H9 (cell line): ENCODE results near the gene CASK. TPM values are rescaled to one million over a fixed set of nuclear protein-coding genes. Genes with fewer than 3 reads are reported as not detected.

Experiments used
- DNase-seq: peaks from one replicate; pipeline ENCODE4 v3.0.0-alpha.2; 2017
- H2AFZ ChIP-seq: one replicate; pipeline ENCODE4 v1.6.1; 2013; ENCODE audit warnings: mild to moderate bottlenecking, low read length, control low read depth, moderate library complexity
- H2AK5ac ChIP-seq: 2 replicates; pipeline ENCODE4 v1.6.1; 2013; ENCODE audit warnings: low read length, control low read depth, mixed read lengths; ENCODE audit not compliant: insufficient read length
- H2BK120ac ChIP-seq: one replicate; pipeline ENCODE4 v1.6.1; 2013; ENCODE audit warnings: low read depth, mild to moderate bottlenecking, low read length, control low read depth, inconsistent platforms; ENCODE audit not compliant: poor library complexity, severe bottlenecking
- H2BK12ac ChIP-seq: 2 replicates; pipeline ENCODE4 v1.6.1; 2013; ENCODE audit warnings: low read length, control low read depth, mixed read lengths, low read depth; ENCODE audit not compliant: insufficient read length
- H2BK15ac ChIP-seq: 2 replicates; pipeline ENCODE4 v1.6.1; 2013; ENCODE audit warnings: low read depth, low read length, control low read depth
- H2BK20ac ChIP-seq: one replicate; pipeline ENCODE4 v1.6.1; 2013; ENCODE audit warnings: low read depth, mild to moderate bottlenecking, low read length, control low read depth, inconsistent platforms; ENCODE audit not compliant: poor library complexity, severe bottlenecking
- H2BK5ac ChIP-seq: 2 replicates; pipeline ENCODE4 v1.6.1; 2013; ENCODE audit warnings: low read length, control low read depth, mixed read lengths; ENCODE audit not compliant: insufficient read length
- H3K14ac ChIP-seq: 2 replicates; pipeline ENCODE4 v1.6.1; 2013; ENCODE audit warnings: low read length, control low read depth; ENCODE audit not compliant: insufficient read depth
- H3K18ac ChIP-seq: 2 replicates; pipeline ENCODE4 v1.6.1; 2013; ENCODE audit warnings: low read depth, mild to moderate bottlenecking, mixed read lengths, low read length, control low read depth; ENCODE audit not compliant: insufficient read length
- H3K23ac ChIP-seq: 2 replicates; pipeline ENCODE4 v1.6.1; 2013; ENCODE audit warnings: low read length, control low read depth, mixed read lengths, low read depth; ENCODE audit not compliant: insufficient read length
- H3K23me2 ChIP-seq: 2 replicates; pipeline ENCODE4 v1.6.1; 2013; ENCODE audit warnings: low read depth, mild to moderate bottlenecking, mixed read lengths, low read length, control low read depth; ENCODE audit not compliant: insufficient read length, poor library complexity, severe bottlenecking
- H3K27ac ChIP-seq: 2 replicates; pipeline ENCODE4 v1.5.1; 2013; ENCODE audit warnings: low read length, control low read depth, mixed read lengths, low read depth; ENCODE audit not compliant: insufficient read length
- H3K27me3 ChIP-seq: 2 replicates; pipeline ENCODE4 v1.6.1; 2013; ENCODE audit warnings: low read length, control low read depth, inconsistent platforms; ENCODE audit not compliant: insufficient read depth
- H3K4ac ChIP-seq: 2 replicates; pipeline ENCODE4 v1.6.1; 2013; ENCODE audit warnings: low read depth, mild to moderate bottlenecking, control low read depth, inconsistent platforms, low read length, moderate library complexity
- H3K4me1 ChIP-seq: 2 replicates; pipeline ENCODE4 v1.6.1; 2013; ENCODE audit warnings: low read length, control low read depth, inconsistent platforms; ENCODE audit not compliant: insufficient read depth
- H3K4me2 ChIP-seq: 2 replicates; pipeline ENCODE4 v1.6.1; 2013; ENCODE audit warnings: low read length, control low read depth, mixed read lengths; ENCODE audit not compliant: insufficient read length, insufficient read depth
- H3K56ac ChIP-seq: 2 replicates; pipeline ENCODE4 v1.6.1; 2013; ENCODE audit warnings: low read depth, mild to moderate bottlenecking, mixed read lengths, low read length, control low read depth; ENCODE audit not compliant: insufficient read length
- H3K79me1 ChIP-seq: 2 replicates; pipeline ENCODE4 v1.6.1; 2013; ENCODE audit warnings: low read depth, mild to moderate bottlenecking, moderate library complexity, low read length, control low read depth, inconsistent platforms; ENCODE audit not compliant: insufficient read depth, poor library complexity, severe bottlenecking
- H3K79me2 ChIP-seq: 2 replicates; pipeline ENCODE4 v1.6.1; 2013; ENCODE audit warnings: low read length, control low read depth, inconsistent platforms; ENCODE audit not compliant: insufficient read depth
- H3K9ac ChIP-seq: 2 replicates; pipeline ENCODE4 v1.6.1; 2013; ENCODE audit warnings: low read length, control low read depth, mixed read lengths; ENCODE audit not compliant: insufficient read length; ENCODE audit errors: extremely low read depth
- H3K9me3 ChIP-seq: one replicate; pipeline ENCODE4 v1.6.1; 2013; ENCODE audit warnings: low read depth, low read length, inconsistent platforms; ENCODE audit not compliant: control insufficient read depth
- H3T11ph ChIP-seq: one replicate; pipeline ENCODE4 v1.6.1; 2013; ENCODE audit warnings: mild to moderate bottlenecking, low read length, control low read depth, inconsistent platforms
- H4K20me1 ChIP-seq: one replicate; pipeline ENCODE4 v1.6.1; 2013; ENCODE audit not compliant: control insufficient read depth, insufficient read length, insufficient read depth
- H4K5ac ChIP-seq: 2 replicates; pipeline ENCODE4 v1.6.1; 2013; ENCODE audit warnings: low read depth, mild to moderate bottlenecking, mixed read lengths, low read length, control low read depth; ENCODE audit not compliant: insufficient read length
- H4K8ac ChIP-seq: replicated peaks from 2 replicates; pipeline ENCODE4 v1.6.1; 2013; ENCODE audit warnings: low read length, control low read depth, mixed read lengths, low read depth; ENCODE audit not compliant: insufficient read length
- H4K91ac ChIP-seq: 2 replicates; pipeline ENCODE4 v1.6.1; 2013; ENCODE audit warnings: low read depth, mild to moderate bottlenecking, moderate library complexity, mixed read lengths, low read length, control low read depth; ENCODE audit not compliant: insufficient read length
- H3K27ac Mint-ChIP-seq, 3 experiments: 2 replicates in 2 of 3; 3 replicates in 1 of 3; pipeline ENCODE4 v1.8.0; 2020 to 2021; ENCODE audit warnings: mixed read lengths in 3 of 3, mild to moderate bottlenecking in 1 of 3, moderate library complexity in 1 of 3
- H3K27me3 Mint-ChIP-seq: 2 replicates; pipeline ENCODE4 v1.8.0; 2021; ENCODE audit warnings: low read depth, mild to moderate bottlenecking, moderate library complexity, mixed read lengths
- H3K36me3 Mint-ChIP-seq, 3 experiments: 2 replicates in 2 of 3; 3 replicates in 1 of 3; pipeline ENCODE4 v1.8.0; 2020 to 2021; ENCODE audit warnings: low read depth in 3 of 3, mixed read lengths in 3 of 3; ENCODE audit not compliant: insufficient read depth in 1 of 3
- H3K4me1 Mint-ChIP-seq, 2 experiments: 2 replicates each; pipeline ENCODE4 v1.8.0; 2020; ENCODE audit warnings: mixed read lengths in 2 of 2
- H3K4me3 Mint-ChIP-seq, 2 experiments: 2 replicates in 1 of 2; 3 replicates in 1 of 2; pipeline ENCODE4 v1.8.0; 2020 to 2021; ENCODE audit warnings: mild to moderate bottlenecking in 2 of 2, mixed read lengths in 2 of 2, moderate library complexity in 1 of 2
- H3K9me3 Mint-ChIP-seq, 2 experiments: 2 replicates in 1 of 2; 3 replicates in 1 of 2; pipeline ENCODE4 v1.8.0; 2020; ENCODE audit warnings: mild to moderate bottlenecking in 2 of 2, mixed read lengths in 2 of 2, moderate library complexity in 1 of 2
- CTCF ChIP-seq: fragments of 200-600 bp; sonication (generic); conservative IDR thresholded peaks from 3 replicates; pipeline ENCODE4 v1.8.0; 2021; ENCODE audit warnings: antibody characterized with exemption, mild to moderate bottlenecking
- WGBS: extraction: QIAGEN DNeasy Blood & Tissue Kit; methylation state at CpG from one replicate; pipeline ENCODE4 v1.1.7; 2013; ENCODE audit warnings: missing lambda C conversion rate, low lambda C conversion rate, mixed read lengths; ENCODE audit not compliant: insufficient read length; ENCODE audit errors: extremely low coverage; 5-methylcytosine and 5-hydroxymethylcytosine counted together
- total RNA-seq: library from RNA; stranded (reverse); gene quantifications from 2 replicates; pipeline ENCODE4 v1.2.1, GENCODE V29; 2021

CASK gene
- total RNA-seq, 1 experiment from 2014 or later, result 44.1 TPM

GRCh38 chrX:41512394-41512793, 411.0 kb downstream of the CASK start:
- Histone ChIP-seq H2AFZ (no peak overlapping the region), H3K27me3 (no peaks in the 10 kb centered on the region), H3K4me1 (peaks cover 3% of the 10 kb centered on the region; the same call in 1 of the 2 replicates), H3K9ac (no peak overlapping the region), H3K23me2 (no peaks in the 10 kb centered on the region), H3K4ac (no peak overlapping the region), H3K23ac (no peak overlapping the region), H3T11ph (no peak overlapping the region), H3K9me3 (no peaks in the 10 kb centered on the region), H3K18ac (no peak overlapping the region), H3K79me1 (no peaks in the 10 kb centered on the region), H3K27ac (no peak overlapping the region), H4K8ac (no peak overlapping the region), H2BK120ac (no peak overlapping the region), H3K4me2 (no peak overlapping the region), H4K5ac (no peak overlapping the region), H2BK12ac (no peak overlapping the region), H4K20me1 (no peaks in the 10 kb centered on the region), H3K56ac (no peak overlapping the region), H3K14ac (no peak overlapping the region), H4K91ac (no peak overlapping the region), H2AK5ac (no peak overlapping the region), H2BK20ac (no peak overlapping the region), H2BK15ac (no peak overlapping the region), H2BK5ac (no peak overlapping the region), H3K79me2 (no peaks in the 10 kb centered on the region)
- TF ChIP-seq CTCF, result no peak
- peaks cover 49 to 58% of the 10 kb centered on the region in 2 experiments for H3K9me3 Mint-ChIP-seq
- H3K36me3 Mint-ChIP-seq, result no peaks in the 10 kb centered on the region; a peak in 1 of 7 replicates
- peaks cover 15 to 27% of the 10 kb centered on the region in 2 experiments for H3K4me1 Mint-ChIP-seq
- no peak for DNase-seq
- no peak overlapping the region for H3K27ac Mint-ChIP-seq
- no peak overlapping the region for H3K4me3 Mint-ChIP-seq
- no peaks in the 10 kb centered on the region for H3K27me3 Mint-ChIP-seq
- WGBS, result no CpG with 5 or more reads among the region's 4 CpGs
